RKO (cell line): ENCODE results near the gene LECT2.

Experiments
- DNase-seq: peaks from one replicate; pipeline ENCODE4 v3.0.0-alpha.2; 2016; ENCODE audit warnings: low spot score

The LECT2 gene

DNA sequence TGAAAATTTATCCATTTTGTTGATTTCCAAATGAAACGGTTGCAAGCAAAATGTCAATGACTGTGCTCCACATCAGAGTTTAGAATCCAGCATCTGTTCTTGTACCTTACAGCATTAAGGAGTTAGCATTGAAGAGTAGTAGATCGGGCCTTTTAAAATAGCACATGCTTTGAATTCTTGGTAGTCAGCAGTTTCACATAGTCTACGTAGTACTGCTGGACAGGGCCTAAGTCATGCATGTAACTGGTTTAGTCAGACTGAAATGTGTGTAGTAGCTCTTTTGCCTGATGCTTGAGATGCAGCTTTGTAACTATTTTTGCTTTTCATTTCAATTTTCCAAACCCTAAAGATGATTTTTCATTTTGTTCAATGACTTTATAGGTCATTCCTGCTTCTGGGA, 19.8 kb downstream of the LECT2 start:
- DNase-seq, result no peak

DNA sequence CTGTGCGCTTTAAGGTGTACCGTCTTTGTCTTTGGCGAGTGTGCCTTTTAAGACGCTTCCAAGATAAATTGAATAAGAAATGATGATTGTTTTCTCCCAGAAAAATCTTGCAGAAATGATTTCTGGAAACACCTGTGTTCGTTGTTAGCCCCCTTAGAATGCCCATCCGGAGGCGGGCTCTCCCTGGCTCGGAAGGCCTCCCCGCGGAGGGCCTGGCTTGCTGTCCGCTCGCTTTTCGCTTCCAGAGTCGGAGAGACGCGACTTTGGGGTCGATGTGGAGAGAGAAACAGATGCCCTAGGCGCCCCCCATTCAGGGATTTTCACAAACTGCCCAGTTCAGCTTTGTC, 23.9 kb downstream of the LECT2 start:
- DNase-seq, result no peak

DNA sequence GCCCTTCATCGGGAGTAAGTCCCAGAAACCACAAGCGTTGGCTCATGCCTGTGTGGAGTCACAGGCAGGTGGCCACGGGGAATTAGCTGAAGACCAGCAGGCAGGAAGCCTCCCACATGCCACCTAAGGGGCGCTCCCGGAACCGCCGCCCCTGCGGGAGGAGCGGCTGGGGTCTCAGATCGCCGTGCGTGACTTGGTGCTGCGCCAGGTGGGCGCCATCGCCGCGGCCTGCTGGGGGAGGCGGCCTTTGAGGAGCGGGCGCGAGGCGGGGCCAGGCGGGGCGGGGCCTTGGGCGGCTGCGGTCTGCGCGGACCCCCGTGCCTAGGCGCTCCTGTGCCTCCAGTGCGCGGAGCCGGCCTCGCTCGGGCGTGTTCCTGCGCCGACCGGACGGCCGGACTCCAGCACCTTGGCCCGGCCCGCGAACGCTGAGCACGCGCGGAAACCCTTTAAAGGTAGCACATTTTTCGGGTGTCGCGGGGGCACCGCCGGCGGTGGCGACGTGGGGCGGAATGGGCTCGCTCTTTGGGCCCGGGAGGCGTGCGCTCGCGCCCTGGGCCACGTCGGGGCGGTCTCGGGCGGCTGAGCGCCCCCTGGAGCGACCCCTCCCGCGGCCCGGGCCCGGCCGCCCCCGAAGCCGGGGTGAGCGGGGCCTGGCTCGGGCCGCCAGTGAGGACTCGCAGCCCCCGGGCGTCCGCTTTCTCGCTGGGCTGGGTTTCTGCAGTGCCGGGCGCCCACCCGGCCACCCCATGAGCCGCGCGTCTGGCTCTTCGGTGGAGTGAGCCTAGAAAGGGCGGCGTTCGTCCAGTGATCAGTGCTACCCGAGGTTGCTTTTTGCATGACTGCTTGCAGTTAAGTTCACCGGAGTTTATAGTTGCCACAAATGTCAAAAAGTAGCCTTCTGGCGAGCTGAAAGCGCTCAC, 24.5 kb downstream of the LECT2 start:
- no peak for DNase-seq

DNA sequence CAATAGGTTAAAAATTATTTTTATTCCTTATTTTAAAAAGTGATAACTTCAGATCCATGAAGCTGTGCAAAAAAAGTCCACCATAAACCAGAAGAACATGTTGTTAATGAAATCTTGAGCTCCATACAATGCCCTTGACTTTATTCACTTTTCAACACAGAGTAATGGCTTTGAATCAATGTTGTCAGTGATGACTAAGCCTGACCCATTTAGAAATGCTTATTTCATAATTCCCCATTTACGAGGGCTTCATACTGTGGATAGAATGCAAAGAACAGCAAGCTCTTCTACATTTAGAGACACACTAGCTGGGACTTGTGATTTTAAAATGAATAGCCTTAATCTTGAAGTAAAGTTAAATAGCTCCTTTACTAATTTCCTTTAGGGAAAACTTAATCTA, 33.4 kb downstream of the LECT2 start:
- DNase-seq, result no peak

DNA sequence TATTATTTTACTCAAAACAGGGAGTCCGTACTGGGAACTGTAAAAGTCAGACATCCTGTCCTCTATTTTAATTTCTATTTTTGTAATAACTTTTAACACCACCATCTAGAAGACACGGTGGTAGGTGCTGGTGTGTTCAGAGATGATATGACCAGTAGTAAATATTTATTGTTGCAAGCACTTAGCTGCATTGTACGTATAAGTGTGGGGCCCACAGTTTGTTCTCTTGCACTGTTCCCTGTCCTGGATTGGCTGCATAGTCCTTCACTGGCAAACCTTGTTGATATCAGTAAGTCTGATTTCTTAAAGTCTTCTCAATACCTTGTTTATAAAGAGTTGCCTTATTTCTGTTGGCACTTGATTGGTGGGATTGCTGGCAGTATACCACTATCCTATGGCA, 34.6 kb downstream of the LECT2 start:
- no peak for DNase-seq

DNA sequence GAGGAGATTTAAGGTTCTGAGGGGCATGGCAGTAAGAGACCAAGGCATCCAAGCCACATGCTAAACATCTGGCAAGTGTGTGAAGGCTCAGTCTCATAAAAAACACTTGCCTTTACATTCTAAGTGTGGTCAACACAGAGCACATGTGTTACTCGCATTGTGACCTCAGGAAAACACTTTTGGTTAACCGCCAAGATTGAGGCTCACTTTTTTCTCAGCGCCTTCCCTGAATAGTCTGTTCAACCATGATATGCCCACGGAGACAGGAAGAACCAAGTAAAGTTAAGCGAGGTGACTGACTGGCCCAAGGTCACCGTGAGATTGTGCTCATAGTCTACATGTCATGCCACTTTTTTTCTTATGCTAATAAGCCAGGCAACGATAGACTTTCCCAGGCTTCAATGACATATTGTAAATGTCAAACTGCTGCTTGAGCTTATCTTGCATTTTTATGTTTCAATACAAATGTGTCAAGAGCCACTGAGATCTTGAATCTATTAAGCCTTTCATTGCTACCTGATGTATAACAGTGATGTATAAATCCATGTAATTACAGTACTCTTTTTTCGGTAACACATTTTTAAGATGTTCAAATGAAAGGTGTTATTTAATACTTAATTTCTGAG, 38.0 kb downstream of the LECT2 start:
- no peak for DNase-seq

DNA sequence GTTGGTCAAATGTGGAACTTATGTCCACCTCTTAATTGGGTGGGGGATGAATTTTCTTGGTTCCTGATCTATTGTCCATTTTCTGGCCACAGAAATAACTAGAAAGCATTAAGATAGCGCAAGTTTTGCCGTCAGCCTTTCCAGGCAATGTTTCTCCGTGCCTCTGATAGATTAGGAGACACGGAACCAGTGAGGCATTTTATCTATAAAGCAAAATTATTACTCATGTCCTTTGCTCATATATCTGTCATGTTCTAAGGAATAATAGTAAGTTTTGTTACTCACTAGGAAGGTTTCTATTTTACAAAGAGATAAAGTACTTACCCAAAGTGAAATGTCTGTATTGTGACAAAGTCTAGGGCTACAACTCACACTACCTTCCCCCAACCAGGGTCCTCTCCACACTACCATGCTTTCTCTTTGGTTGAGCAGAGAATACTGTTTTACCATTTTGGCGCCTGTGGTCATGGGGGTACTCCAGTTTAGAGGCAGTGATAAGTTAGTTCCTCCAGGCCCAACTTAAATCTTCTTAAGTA, 39.2 kb downstream of the LECT2 start:
- no peak for DNase-seq

DNA sequence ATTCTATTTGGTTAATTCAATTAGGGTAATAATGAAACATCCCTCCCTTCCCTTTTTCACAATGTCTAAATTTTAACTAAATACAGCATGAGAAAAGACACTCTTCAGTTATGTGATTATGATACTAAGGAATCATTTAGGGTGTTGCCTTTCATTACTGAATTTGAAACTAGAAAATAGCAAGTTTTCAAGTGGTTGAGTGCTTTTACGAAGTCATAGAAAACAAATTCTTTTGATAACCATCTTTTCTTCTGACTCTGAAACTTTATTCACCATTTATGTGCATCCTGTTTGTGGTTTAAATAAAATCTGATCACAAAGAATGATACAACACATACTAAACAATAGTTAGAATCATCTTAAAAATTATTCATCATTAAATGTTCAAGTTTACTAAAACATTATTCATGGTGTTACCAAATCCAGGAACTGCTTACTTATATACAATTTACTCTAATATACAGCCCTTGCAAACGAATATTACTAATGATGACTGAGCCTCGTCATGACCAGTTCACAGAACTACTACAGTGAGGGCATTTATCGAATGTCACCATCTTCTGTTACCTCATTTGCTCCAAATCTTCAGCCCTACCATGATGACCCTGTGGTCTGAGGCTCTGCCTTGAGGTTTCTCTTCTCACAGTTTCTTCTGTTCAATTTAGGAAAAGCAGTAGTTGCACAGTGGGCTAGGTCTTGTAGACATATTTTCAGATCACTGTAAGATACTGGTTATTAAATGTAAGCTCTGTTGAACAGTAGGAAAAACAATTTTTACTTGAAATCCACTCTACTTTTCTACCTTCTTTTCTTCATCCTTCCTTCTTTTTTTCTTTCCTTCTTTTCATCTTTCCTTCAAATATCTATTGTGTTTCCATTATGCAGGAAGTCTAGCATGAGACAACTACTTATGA, 40.8 kb downstream of the LECT2 start:
- DNase-seq, result no peak

DNA sequence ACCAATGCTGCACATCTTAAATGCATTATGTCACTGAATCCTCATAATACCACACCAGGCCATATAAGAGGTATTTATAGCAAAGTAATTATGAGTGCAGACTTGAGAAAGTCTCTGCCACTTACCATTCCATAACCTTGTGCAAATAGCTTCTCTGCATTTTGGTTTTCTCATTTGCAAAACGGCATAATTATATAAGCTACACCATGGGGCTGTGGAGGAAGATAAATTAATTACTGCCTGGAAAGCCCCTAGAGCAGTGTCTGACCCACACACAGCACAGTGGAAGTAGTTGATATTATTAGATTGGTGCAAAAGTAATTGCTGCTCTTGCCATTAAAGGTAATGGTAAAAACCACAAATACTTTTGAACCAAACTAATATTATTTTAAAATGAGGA, 49.6 kb downstream of the LECT2 start:
- no peak for DNase-seq

DNA sequence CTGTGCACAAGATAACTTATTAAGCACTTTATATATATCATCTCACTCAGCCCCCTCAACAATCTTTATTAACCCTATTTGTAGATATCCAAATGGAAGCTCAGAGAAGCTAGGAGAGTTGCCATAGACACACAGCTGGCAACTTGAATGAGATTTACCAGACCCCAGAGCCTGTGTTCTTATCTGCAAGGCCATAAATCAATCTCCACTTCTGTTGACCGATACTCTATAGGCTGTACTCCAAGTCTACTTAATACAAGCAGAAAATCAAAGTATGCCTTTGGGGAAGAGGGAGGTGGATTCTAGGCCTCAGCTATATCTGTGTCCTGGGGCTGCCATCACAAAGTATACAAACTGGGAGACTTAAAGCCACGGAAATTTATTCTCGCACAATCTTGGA, 53.1 kb downstream of the LECT2 start:
- DNase-seq, result no peak

DNA sequence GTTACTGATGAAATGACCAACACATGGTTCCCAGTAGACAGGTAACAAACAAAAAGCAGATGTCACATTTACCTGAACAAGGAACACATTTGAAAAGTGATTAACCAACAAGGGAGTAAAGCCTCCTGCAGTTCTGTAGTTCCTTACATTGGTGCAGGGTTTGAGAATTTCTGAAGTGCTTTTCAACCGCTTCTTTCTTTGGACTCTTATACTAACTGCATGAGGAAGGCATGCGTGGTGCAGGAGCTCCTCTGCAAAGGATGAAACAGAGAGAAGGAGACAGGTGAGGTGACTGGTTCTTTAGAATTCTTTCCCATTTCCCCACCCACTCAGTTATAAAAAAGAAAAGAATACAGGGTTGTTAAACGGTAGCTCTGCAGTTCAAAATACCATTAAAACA, 54.5 kb downstream of the LECT2 start:
- DNase-seq, result no peak

DNA sequence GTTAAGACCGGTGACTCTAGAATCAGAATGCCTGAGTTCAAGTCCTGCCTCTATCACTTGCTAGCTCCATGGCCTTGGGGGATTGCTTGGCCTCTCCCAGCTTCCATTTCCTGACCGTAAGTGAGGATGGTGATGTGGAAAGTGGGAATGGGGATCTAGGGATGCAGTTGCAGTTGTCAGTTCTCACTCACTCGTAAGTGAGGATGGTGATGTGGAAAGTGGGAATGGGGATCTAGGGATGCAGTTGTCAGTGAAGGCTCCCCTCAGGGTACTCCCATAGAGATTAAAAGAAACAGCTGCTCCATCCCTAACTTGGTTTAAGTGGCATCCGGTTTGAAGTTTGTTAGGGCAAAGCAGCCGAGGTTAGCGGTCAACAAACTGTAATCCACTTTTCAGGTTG, 56.1 kb downstream of the LECT2 start:
- no peak for DNase-seq
